Tibial artery (tissue), 4 donors: ENCODE data around the gene ACTL7A.

Source experiments
- DNase-seq, 2 donors: peaks; one replicate each; pipeline ENCODE4 v3.0.0-alpha.2; 2019
- H3K27ac ChIP-seq, 2 donors: fragments of 200-600 bp; sonication (generic) in 1 of 2; 1 replicate in 1 of 2; 2 replicates in 1 of 2; pipeline ENCODE4 v1.5.1; 2018 to 2019; ENCODE audit warnings: mild to moderate bottlenecking in 1 of 2
- H3K27me3 ChIP-seq, 2 donors: fragments of 200-600 bp; sonication (generic) in 1 of 2; one replicate each; pipeline versions ENCODE4 v1.5.1 to v1.6.0; 2016 to 2019
- H3K36me3 ChIP-seq, 3 donors: fragments of 200-600 bp; sonication (generic) in 2 of 3; one replicate each; pipeline ENCODE4 v1.5.1; 2016 to 2019; ENCODE audit warnings: mild to moderate bottlenecking in 2 of 3
- H3K4me1 ChIP-seq, 4 donors: fragments of 200-600 bp; sonication (generic) in 2 of 4; 1 replicate in 3 of 4; 2 replicates in 1 of 4; pipeline ENCODE4 v1.5.1; 2016 to 2019
- H3K4me3 ChIP-seq, 2 donors: fragments of 200-600 bp; sonication (generic) in 1 of 2; 1 replicate in 1 of 2; 2 replicates in 1 of 2; pipeline ENCODE4 v1.5.1; 2018 to 2019; ENCODE audit warnings: mild to moderate bottlenecking in 2 of 2
- H3K9me3 ChIP-seq, 3 donors: fragments of 200-600 bp; sonication (generic) in 1 of 3; one replicate each; pipeline ENCODE4 v1.5.1; 2016 to 2019
- intact Hi-C: fragments of 100-400 bp; cut with DNase I; formaldehyde crosslinking; loops from one replicate; pipeline ENCODE4 v1.15.0; 2023; ENCODE audit warnings: low total_unique reads
- TF ChIP-seq, protein P1 (sequence below), 2 experiments: fragments of 200-600 bp in 1 of 2; fragments of 450-650 bp in 1 of 2; IDR thresholded peaks; one replicate each; pipeline ENCODE4 v1.5.1; 2017 to 2019; ENCODE audit warnings: antibody characterized with exemption in 2 of 2, mild to moderate bottlenecking in 1 of 2, moderate library complexity in 1 of 2

Gene ACTL7A, protein sequence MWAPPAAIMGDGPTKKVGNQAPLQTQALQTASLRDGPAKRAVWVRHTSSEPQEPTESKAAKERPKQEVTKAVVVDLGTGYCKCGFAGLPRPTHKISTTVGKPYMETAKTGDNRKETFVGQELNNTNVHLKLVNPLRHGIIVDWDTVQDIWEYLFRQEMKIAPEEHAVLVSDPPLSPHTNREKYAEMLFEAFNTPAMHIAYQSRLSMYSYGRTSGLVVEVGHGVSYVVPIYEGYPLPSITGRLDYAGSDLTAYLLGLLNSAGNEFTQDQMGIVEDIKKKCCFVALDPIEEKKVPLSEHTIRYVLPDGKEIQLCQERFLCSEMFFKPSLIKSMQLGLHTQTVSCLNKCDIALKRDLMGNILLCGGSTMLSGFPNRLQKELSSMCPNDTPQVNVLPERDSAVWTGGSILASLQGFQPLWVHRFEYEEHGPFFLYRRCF

GRCh38 chr9:108861997-108862396, at the start of gene ACTL7A:
TSS of gene ACTL7A (plus strand) at chr9:108862266. CDS start at chr9:108862323, 57 bp downstream.
- Histone ChIP-seq H3K4me1 (no peaks in the 10 kb centered on the region), H3K4me3 (no peak within 1 kb of the TSS), H3K36me3 (peaks cover 0 to 5% (median 2%) of the 10 kb centered on the region in 3 donors), H3K27ac (no peak within 1 kb of the TSS), H3K9me3 (no peaks in the 10 kb centered on the region), H3K27me3 (no peaks in the 10 kb centered on the region)
- TF ChIP-seq, protein P1, sequence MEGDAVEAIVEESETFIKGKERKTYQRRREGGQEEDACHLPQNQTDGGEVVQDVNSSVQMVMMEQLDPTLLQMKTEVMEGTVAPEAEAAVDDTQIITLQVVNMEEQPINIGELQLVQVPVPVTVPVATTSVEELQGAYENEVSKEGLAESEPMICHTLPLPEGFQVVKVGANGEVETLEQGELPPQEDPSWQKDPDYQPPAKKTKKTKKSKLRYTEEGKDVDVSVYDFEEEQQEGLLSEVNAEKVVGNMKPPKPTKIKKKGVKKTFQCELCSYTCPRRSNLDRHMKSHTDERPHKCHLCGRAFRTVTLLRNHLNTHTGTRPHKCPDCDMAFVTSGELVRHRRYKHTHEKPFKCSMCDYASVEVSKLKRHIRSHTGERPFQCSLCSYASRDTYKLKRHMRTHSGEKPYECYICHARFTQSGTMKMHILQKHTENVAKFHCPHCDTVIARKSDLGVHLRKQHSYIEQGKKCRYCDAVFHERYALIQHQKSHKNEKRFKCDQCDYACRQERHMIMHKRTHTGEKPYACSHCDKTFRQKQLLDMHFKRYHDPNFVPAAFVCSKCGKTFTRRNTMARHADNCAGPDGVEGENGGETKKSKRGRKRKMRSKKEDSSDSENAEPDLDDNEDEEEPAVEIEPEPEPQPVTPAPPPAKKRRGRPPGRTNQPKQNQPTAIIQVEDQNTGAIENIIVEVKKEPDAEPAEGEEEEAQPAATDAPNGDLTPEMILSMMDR (IDR thresholded peaks at IDR 0.05) = no peak
- intact Hi-C loops = no loop called here
- no peak for DNase-seq

DNA sequence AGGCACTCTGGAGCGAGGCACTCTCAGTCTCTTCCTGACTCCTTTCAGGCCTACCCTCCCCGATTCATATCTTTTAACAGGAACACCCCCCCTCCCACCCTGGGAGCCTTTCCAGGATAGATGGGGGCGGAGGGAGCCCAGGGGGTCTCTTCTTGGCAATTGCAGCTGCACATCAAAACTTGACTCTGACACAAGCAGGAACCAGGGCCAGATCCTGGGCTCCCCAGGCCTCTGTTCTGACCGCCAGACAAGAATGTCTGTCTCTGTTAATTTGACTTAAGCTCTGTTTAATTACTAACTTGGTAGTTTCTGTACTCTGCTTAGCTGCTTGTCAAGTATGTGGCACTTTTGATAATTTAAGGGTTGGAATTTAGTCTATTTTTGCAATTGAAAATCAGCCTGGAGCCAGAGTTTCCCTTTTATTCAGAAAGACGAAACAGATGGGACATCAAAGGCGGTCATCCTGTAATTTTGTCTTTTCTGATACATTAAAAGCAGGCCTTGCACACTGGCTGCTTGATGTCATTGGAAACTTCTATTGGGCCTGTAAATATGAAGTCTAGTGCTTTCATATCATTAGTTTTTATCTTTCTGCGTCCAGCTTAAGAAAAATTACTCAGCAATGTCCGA, 49.6 kb upstream of the ACTL7A start:
- Histone ChIP-seq H3K27me3 (no peaks in the 10 kb centered on the region), H3K4me1 (no peaks in the 10 kb centered on the region), H3K36me3 (no peaks in the 10 kb centered on the region), H3K9me3 (no peaks in the 10 kb centered on the region), H3K4me3 (no peak overlapping the region), H3K27ac (no peak overlapping the region)
- no peak for DNase-seq
- TF ChIP-seq, protein P1 (IDR thresholded peaks at IDR 0.05) = no peak
- intact Hi-C loops = no loop called here

- H3K4me3 ChIP-seq = no peak overlapping the region
- TF ChIP-seq, protein P1 (IDR thresholded peaks at IDR 0.05) = peak; percentile 16 to 42
- no peak overlapping the region for H3K27ac ChIP-seq
- no peaks in the 10 kb centered on the region for H3K4me1 ChIP-seq
- intact Hi-C loops = no loop called here
- no peaks in the 10 kb centered on the region for H3K36me3 ChIP-seq
- H3K27me3 ChIP-seq = no peaks in the 10 kb centered on the region
- no peaks in the 10 kb centered on the region for H3K9me3 ChIP-seq
- no peak for DNase-seq
Observed at GRCh38 chr9:108813951-108814601, 48.0 kb upstream of the ACTL7A start.

GRCh38 chr9:108815156-108815555, 46.9 kb upstream of the ACTL7A start:
- TF ChIP-seq, protein P1 (IDR thresholded peaks at IDR 0.05) = no peak
- Histone ChIP-seq H3K9me3 (no peaks in the 10 kb centered on the region), H3K4me1 (no peaks in the 10 kb centered on the region), H3K27ac (no peak overlapping the region), H3K36me3 (no peaks in the 10 kb centered on the region), H3K27me3 (no peaks in the 10 kb centered on the region), H3K4me3 (no peak overlapping the region)
- no peak for DNase-seq
- intact Hi-C loops = no loop called here

- DNase-seq = no peak
- Histone ChIP-seq H3K36me3 (no peaks in the 10 kb centered on the region), H3K27me3 (no peaks in the 10 kb centered on the region), H3K4me3 (no peak overlapping the region), H3K4me1 (no peaks in the 10 kb centered on the region), H3K9me3 (no peaks in the 10 kb centered on the region), H3K27ac (no peak overlapping the region)
- intact Hi-C loops = no loop called here
- TF ChIP-seq, protein P1 (IDR thresholded peaks at IDR 0.05) = no peak
Observed at GRCh38 chr9:108816037-108816436, 46.0 kb upstream of the ACTL7A start.
